Nucleus accumbens (tissue), 56 donors: Measurements from ENCODE around the gene MCRIP1.
A peak's percentile ranks its signal among the peaks of the same experiment; 100 is the strongest.

Source experiments
- DNase-seq, 56 donors: peaks; one replicate each; lab custom pipeline; 2025; lab: John Stamatoyannopoulos, UW

MCRIP1 gene, protein sequence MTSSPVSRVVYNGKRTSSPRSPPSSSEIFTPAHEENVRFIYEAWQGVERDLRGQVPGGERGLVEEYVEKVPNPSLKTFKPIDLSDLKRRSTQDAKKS

GRCh38 chr17:81833160-81833920 is at the start of gene MCRIP1:
Gene MCRIP1 (minus strand): TSS chr17:81833291. CDS start chr17:81824506, 8,785 bp downstream.
- peak in 54 of 56 donors; percentile 46 to 94 (median 83) for DNase-seq

DNA sequence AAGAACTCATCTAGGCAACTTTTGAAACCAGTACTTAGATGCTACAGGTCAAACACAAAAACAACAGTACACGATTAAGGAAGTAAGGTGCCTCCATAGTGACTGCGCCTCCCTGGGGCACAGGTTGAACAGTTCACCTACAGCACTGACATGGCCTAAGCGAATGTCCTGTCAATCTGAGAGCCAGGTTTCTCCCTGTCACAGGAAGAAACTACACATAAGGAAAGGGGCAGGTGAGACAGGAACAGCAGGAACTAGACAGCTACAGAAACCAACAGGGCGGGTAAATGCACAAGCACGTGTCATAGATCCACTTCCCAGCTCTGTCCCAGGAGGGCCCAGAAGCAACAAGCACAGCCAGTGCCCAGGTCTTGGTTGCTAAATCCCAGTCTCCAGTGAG is 46.0 kb upstream of the MCRIP1 start:
- no peak for DNase-seq

DNA sequence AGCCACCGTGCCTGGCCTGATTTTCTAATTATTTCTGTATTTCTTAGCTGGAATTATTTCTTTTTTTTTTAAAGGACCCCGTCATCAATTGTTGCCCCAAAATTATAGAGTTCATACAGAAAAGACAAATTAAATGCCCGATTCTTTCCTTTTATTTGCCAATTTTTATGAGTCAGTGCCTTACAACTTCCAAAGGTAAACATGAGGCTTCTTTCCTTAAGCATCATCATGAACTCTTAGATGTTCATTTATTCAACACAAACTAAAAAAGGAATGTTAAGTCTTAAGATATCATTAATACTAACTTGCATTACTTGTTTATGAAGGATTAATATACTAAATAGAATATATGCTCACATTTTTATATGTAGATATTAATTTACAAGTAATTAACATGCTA is 45.2 kb upstream of the MCRIP1 start:
- no peak for DNase-seq

- no peak for DNase-seq
Observed at GRCh38 chr17:81877569-81877968, 44.5 kb upstream of the MCRIP1 start.

- DNase-seq = peak in 53 of 56 donors; percentile 48 to 94 (median 85)
Observed at GRCh38 chr17:81871387-81872230, 38.5 kb upstream of the MCRIP1 start.

GRCh38 chr17:81870981-81871386 is 37.9 kb upstream of the MCRIP1 start, which contains the start of gene ARHGDIA:
Gene ARHGDIA (minus strand): TSS chr17:81871337. CDS start chr17:81869930, 1,407 bp downstream.
- DNase-seq = peak in 3 of 56 donors; percentile 65 to 85 (median 71)

GRCh38 chr17:81870131-81870980 is 37.3 kb upstream of the MCRIP1 start:
- DNase-seq = peak in 2 of 56 donors; percentile 8 to 16

DNA sequence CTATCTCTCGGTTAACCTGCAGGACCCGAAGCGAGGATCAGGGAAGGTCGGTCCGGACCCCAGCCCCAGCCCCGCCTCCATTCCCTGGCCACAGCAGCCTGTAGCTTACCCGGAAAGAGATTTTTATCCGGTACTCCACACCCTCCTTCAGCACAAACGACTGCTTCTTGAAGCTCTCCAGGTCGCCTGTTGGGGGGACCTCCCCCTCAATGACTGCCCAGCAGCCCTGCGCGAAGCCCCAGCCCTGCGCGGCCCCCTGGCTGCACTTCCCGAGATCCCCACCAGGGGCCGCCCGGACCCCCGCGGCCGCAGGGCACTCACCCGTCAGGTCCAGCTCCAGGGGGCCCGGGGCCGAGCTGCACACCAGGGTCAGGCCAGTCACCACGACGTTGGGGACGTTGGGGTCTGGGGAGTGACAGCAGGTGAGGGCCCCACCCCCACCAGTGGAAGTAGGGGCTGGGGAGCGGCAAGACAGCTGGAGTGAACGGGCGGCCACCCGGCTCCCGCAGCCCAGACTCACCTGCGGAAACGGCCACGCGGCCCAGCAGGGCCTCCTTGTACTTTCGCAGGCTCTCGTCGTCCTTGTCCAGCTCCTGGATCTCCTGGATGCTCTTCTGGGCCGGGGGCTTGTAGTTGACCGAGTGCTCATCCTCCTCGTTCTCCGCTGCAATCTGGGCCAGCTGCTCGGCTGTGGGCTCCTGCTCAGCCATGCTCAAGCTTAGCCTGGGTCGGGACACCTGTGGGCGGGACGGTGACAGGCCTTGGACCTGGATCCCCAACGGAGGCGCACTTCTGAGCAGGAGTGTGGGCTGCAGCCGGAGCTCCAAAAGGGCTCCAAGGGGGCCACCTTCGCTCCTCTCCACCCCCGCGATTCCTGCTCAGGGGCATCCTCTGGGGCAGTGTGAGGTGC is 36.4 kb upstream of the MCRIP1 start:
- peak in 3 of 56 donors; percentile 12 to 30 (median 27) for DNase-seq

- DNase-seq = no peak
Observed at GRCh38 chr17:81868674-81869220, 35.7 kb upstream of the MCRIP1 start.

DNA sequence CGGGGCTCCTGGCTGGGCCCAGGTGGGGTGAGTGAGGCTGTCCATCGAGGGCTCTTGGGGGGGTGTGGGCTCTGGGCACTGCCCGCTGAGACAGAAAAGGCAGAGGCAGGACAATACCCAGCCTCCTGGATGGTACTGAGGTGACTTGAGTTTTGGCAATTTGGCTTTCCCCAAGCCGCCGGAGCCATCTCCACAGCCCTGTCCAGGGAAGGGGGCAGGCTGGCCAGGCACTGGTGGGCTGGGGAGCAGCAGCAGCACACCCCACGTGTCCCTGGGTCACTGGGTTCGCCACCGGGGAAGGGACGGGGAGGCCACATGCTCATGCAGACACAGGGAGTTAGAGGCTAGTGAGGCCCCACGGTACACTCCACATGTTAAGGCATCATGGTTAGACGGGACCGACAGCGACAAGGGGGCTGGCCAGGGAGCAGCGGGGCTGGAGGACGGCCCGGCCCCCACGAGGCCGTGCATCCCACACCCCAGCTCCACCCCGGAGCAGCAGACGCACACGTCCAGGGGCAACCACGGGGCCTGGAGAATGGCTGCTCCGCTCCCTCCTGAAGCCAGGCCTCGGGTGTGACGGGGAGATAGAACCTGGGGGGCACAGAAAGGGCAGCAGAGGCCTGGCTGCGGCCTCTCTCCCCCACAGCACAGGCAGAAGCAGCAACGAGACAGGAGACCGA is 35.0 kb upstream of the MCRIP1 start:
- DNase-seq = no peak

- DNase-seq = no peak
Observed at GRCh38 chr17:81867170-81867990, 34.3 kb upstream of the MCRIP1 start.

DNA sequence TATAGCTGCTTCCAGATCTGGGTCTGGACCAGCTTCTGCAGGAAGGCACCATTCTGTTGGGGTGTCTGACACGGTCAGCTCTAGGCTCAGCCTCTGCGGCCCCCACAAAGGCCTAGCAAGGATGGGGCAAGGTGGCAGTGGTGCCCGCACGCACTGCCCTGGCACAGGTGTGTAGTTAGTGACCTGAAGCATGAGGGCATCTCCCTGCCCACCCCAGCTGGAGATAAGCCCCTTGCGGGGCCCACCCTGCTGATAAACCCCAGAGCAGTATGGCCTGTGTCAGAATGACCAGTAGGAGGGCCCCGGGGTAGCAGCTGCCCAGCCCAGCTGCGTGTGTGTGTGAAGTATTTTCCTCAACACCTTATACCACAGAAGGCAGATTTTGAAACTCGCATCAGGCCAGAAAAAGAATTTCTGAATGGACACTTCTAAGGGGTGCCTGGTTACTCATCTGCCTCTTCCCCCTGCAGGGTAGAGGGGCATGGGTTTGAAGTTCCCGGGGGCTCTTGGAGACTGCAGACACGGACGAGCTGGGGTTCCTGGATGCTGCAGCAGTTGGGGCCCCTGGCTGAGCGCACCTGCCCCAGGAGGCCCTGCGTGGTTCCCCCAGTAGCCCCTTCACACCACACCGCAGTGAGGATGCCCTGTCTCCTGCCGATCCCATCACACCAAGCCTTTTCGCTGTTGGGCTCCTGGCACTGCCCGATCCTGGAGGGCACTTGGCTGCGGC is 33.5 kb upstream of the MCRIP1 start:
- no peak for DNase-seq

- no peak for DNase-seq
Observed at GRCh38 chr17:81865733-81866439, 32.8 kb upstream of the MCRIP1 start.

DNA sequence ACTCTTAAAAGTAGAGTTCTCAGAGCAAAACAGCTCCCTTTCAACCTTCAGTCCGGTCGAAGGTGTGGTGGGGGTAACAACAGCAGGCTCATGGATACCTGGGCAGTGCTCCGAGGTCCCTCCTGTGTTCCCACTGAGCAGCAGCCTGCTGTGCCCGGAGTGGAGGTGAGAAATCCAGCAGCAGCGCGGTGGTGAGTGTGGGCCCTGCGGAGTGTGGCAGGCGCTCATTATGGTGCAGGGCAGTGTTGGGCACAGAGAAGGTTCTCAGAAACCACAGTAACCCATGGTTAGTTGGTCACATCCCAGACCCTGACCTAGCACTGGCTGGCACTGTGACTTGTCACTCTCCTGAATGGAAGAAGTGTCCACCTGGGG is 32.3 kb upstream of the MCRIP1 start:
- DNase-seq = no peak

- DNase-seq = no peak
Observed at GRCh38 chr17:81863833-81864768, 31.0 kb upstream of the MCRIP1 start.
